Keratinocyte (primary cell): ENCODE data around the gene RBBP4. TPM values are rescaled to one million over a fixed set of nuclear protein-coding genes. Genes with fewer than 3 reads are reported as not detected.
A peak's percentile ranks its signal among the peaks of the same experiment; 100 is the strongest.

ENCODE experiments used
- DNase-seq: peaks from one replicate; pipeline ENCODE4 v3.0.0-alpha.2; 2011; ENCODE audit warnings: low read depth, missing footprints, low spot score
- FAIRE-seq: peaks from 2 replicates; lab custom pipeline; 2011; peaks lifted over from hg19 to GRCh38; lab: Jason Lieb, UNC
- H2AFZ ChIP-seq: 2 replicates; pipeline ENCODE4 v1.6.0; 2012; ENCODE audit warnings: low read length, control low read depth, inconsistent platforms; ENCODE audit not compliant: control insufficient read depth
- H3K27ac ChIP-seq: 2 replicates; pipeline ENCODE4 v1.5.1; 2011; ENCODE audit warnings: low read length; ENCODE audit not compliant: control insufficient read depth, insufficient read depth
- H3K27me3 ChIP-seq: 3 replicates; pipeline ENCODE4 v1.6.0; 2011; ENCODE audit warnings: low read length; ENCODE audit not compliant: control insufficient read depth, insufficient read depth; ENCODE audit errors: extremely low read depth
- H3K36me3 ChIP-seq, 2 experiments: 2 replicates in 1 of 2; 3 replicates in 1 of 2; pipeline ENCODE4 v1.5.1; 2011; ENCODE audit warnings: low read length in 2 of 2, mild to moderate bottlenecking in 1 of 2; ENCODE audit not compliant: control insufficient read depth in 2 of 2, insufficient read depth in 2 of 2; ENCODE audit errors: extremely low read depth in 1 of 2
- H3K4me1 ChIP-seq: 3 replicates; pipeline ENCODE4 v1.5.1; 2011; ENCODE audit warnings: low read length; ENCODE audit not compliant: control insufficient read depth, insufficient read depth; ENCODE audit errors: extremely low read depth
- H3K4me2 ChIP-seq: 3 replicates; pipeline ENCODE4 v1.6.0; 2011; ENCODE audit warnings: low read depth, low read length; ENCODE audit not compliant: control insufficient read depth, insufficient read depth; ENCODE audit errors: extremely low read depth
- H3K4me3 ChIP-seq, 3 experiments: fragments of 200-600 bp in 1 of 3; sonication (generic) in 1 of 3; 2 replicates in 2 of 3; 3 replicates in 1 of 3; pipeline ENCODE4 v1.5.1; 2011 to 2016; ENCODE audit warnings: low read length in 3 of 3, mild to moderate bottlenecking in 3 of 3, control low read depth in 2 of 3, inconsistent platforms in 1 of 3, low read depth in 1 of 3, mixed read lengths in 1 of 3, mixed run types in 1 of 3, moderate library complexity in 1 of 3; ENCODE audit not compliant: control insufficient read depth in 2 of 3, insufficient read depth in 2 of 3; ENCODE audit errors: extremely low read depth in 1 of 3
- H3K79me2 ChIP-seq: 2 replicates; pipeline ENCODE4 v1.6.0; 2012; ENCODE audit warnings: low read length; ENCODE audit not compliant: control insufficient read depth, insufficient read depth
- H3K9ac ChIP-seq: 3 replicates; pipeline ENCODE4 v1.6.0; 2011; ENCODE audit warnings: low read length; ENCODE audit not compliant: control insufficient read depth, insufficient read depth; ENCODE audit errors: extremely low read depth
- H3K9me1 ChIP-seq: 3 replicates; pipeline ENCODE4 v1.6.0; 2011; ENCODE audit warnings: low read length; ENCODE audit not compliant: control insufficient read depth, insufficient read depth; ENCODE audit errors: extremely low read depth
- H3K9me3 ChIP-seq: 2 replicates; pipeline ENCODE4 v1.5.1; 2012; ENCODE audit warnings: low read depth, low read length; ENCODE audit not compliant: control insufficient read depth
- H4K20me1 ChIP-seq: 3 replicates; pipeline ENCODE4 v1.6.0; 2011; ENCODE audit warnings: low read length; ENCODE audit not compliant: control insufficient read depth, insufficient read depth; ENCODE audit errors: extremely low read depth
- EZH2 ChIP-seq: IDR thresholded peaks from one replicate; pipeline ENCODE4 v1.6.1; 2012; ENCODE audit warnings: inconsistent platforms, mild to moderate bottlenecking, low read length, moderate library complexity
- dilution Hi-C: fragments of 300-500 bp; cut with MboI; formaldehyde crosslinking; loops from one replicate; pipeline ENCODE4 v1.7.0; 2020; ENCODE audit warnings: low sequenced_read_pairs; ENCODE audit not compliant: extremely low pct_ligation_motif_present
- polyA plus RNA-seq, 5 experiments: library from polyadenylated mRNA; depleted of rRNA in 3 of 5; stranded (reverse) in 3 of 5; stranded (forward) in 1 of 5; unstranded in 1 of 5; fragments of >200 nt; gene quantifications; 1 replicate in 1 of 5; 2 replicates in 3 of 5; 3 replicates in 1 of 5; pipeline versions ENCODE4 v1.2.1 to v1.2.3, GENCODE V29; 2011 to 2012; ENCODE audit warnings: missing spikeins in 2 of 5, low read depth in 1 of 5, low replicate concordance in 1 of 5
- TF ChIP-seq, protein P1 (sequence below), 3 experiments: IDR thresholded peaks in 1 of 3; conservative IDR thresholded peaks in 1 of 3; optimal IDR thresholded peaks in 1 of 3; 2 replicates in 2 of 3; 3 replicates in 1 of 3; pipeline versions ENCODE3 to v1.5.1; 2011; ENCODE audit warnings: low read length in 3 of 3, mild to moderate bottlenecking in 3 of 3, moderate library complexity in 2 of 3, control low read depth in 1 of 3, inconsistent platforms in 1 of 3; ENCODE audit not compliant: insufficient read depth in 2 of 3; ENCODE audit errors: extremely low read depth in 1 of 3

RBBP4 gene
- polyA plus RNA-seq, 1 donor (not counting 4 experiments of a cell fraction or from before 2014, with no cell fraction given): 61.5 TPM

DNA sequence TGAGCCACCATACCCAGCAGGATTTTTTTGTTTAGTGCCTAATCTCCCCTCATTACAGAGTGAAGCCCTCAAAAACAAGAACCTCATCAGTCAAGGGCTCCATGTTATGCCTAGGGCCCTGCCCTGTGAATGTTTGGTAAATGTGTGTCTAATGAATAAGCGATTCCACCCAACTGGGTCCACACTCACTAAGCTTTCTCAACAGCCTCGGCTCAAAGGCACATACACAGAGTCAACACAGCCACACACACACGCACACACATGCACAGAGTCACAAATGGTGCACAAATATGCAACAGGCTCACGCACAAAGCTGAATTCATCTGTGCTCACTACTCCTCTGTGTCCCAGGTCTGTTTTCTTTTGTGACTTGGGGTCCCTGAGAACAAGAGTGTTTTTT lies 63.3 kb downstream of the RBBP4 start:
- Histone ChIP-seq H3K79me2 (no peaks in the 10 kb centered on the region), H3K4me1 (peaks cover 27% of the 10 kb centered on the region), H3K9ac (no peak overlapping the region), H3K27me3 (no peaks in the 10 kb centered on the region), H3K27ac (no peak overlapping the region), H3K4me3 (no peak overlapping the region), H4K20me1 (no peaks in the 10 kb centered on the region), H3K36me3 (no peaks in the 10 kb centered on the region), H2AFZ (no peak overlapping the region), H3K9me1 (no peaks in the 10 kb centered on the region), H3K4me2 (no peak overlapping the region), H3K9me3 (no peaks in the 10 kb centered on the region)
- TF ChIP-seq EZH2: no peak
- TF ChIP-seq, protein P1, sequence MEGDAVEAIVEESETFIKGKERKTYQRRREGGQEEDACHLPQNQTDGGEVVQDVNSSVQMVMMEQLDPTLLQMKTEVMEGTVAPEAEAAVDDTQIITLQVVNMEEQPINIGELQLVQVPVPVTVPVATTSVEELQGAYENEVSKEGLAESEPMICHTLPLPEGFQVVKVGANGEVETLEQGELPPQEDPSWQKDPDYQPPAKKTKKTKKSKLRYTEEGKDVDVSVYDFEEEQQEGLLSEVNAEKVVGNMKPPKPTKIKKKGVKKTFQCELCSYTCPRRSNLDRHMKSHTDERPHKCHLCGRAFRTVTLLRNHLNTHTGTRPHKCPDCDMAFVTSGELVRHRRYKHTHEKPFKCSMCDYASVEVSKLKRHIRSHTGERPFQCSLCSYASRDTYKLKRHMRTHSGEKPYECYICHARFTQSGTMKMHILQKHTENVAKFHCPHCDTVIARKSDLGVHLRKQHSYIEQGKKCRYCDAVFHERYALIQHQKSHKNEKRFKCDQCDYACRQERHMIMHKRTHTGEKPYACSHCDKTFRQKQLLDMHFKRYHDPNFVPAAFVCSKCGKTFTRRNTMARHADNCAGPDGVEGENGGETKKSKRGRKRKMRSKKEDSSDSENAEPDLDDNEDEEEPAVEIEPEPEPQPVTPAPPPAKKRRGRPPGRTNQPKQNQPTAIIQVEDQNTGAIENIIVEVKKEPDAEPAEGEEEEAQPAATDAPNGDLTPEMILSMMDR (optimal IDR thresholded peaks at IDR 0.05 in 1 of 3, IDR thresholded peaks at IDR 0.05 in 1 of 3, conservative IDR thresholded peaks at IDR 0.05 in 1 of 3; ENCODE audit: extremely low read depth in 1 of 3, insufficient read depth in 2 of 3, low read length in 3 of 3): no peak
- DNase-seq (no peak), FAIRE-seq (no peak)
- dilution Hi-C loops: no loop called here

GRCh38 chr1:32715901-32716311 lies 64.9 kb downstream of the RBBP4 start:
- peak overlapping the region; percentile 10 for H3K4me2 ChIP-seq
- H3K27me3 ChIP-seq: no peaks in the 10 kb centered on the region
- FAIRE-seq (no peak), DNase-seq (peak; percentile 64)
- no peaks in the 10 kb centered on the region for H3K9me3 ChIP-seq
- dilution Hi-C loops: no loop called here
- H3K4me3 ChIP-seq: no peak overlapping the region
- no peaks in the 10 kb centered on the region for H4K20me1 ChIP-seq
- no peaks in the 10 kb centered on the region for H3K9me1 ChIP-seq
- H3K79me2 ChIP-seq: no peaks in the 10 kb centered on the region
- peak overlapping the region; percentile 0 for H2AFZ ChIP-seq
- peak overlapping the region; percentile 56 for H3K27ac ChIP-seq
- no peaks in the 10 kb centered on the region for H3K36me3 ChIP-seq
- H3K9ac ChIP-seq: no peak overlapping the region
- TF ChIP-seq EZH2: no peak
- TF ChIP-seq, protein P1 (optimal IDR thresholded peaks at IDR 0.05 in 1 of 3, IDR thresholded peaks at IDR 0.05 in 1 of 3, conservative IDR thresholded peaks at IDR 0.05 in 1 of 3; ENCODE audit: extremely low read depth in 1 of 3, insufficient read depth in 2 of 3, low read length in 3 of 3): no peak
- H3K4me1 ChIP-seq: peaks cover 27% of the 10 kb centered on the region
